ENCODE results near the gene ADCY1. TPM values are rescaled to one million over a fixed set of nuclear protein-coding genes. Genes with fewer than 3 reads are reported as not detected.

ADCY1 gene
- total RNA-seq, 1 donor from 2014 or later, result 0.05 TPM

DNA sequence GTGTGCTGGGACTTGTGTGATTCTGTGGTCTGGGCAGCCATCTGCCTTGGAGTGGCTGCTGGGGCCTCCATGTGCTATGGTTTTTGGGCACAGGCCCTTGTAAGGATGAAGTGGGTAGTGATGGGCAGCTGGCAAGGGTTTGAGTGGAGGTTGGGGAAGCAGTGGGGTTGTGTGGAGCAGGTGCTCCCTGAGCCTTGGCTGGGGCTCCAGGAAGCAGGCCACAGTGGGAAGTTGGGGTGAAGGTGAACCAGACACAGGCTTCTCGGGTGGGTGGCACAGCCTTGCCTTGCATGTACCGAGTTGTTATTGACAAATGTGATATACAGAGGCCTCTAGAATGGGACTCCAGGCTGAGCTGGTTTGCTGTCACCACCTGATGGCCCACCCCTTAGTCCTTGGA lies 82.3 kb downstream of the ADCY1 start:
- DNase-seq (ENCODE audit: extremely low spot score, unreplicated experiment), result peak; percentile 72
- Mint-ChIP-seq H3K4me3 (ENCODE audit: unreplicated experiment) (no peak overlapping the region), H3K9me3 (ENCODE audit: unreplicated experiment) (no peaks in the 10 kb centered on the region), H3K27ac (ENCODE audit: unreplicated experiment) (no peak overlapping the region), H3K36me3 (ENCODE audit: unreplicated experiment) (no peaks in the 10 kb centered on the region), H3K27me3 (ENCODE audit: unreplicated experiment) (no peaks in the 10 kb centered on the region), H3K4me1 (ENCODE audit: unreplicated experiment) (no peaks in the 10 kb centered on the region)
- no peak for TF ChIP-seq CTCF (IDR thresholded peaks at IDR 0.05)

- H3K36me3 Mint-ChIP-seq (ENCODE audit: unreplicated experiment), result no peaks in the 10 kb centered on the region
- H3K4me1 Mint-ChIP-seq (ENCODE audit: unreplicated experiment), result no peaks in the 10 kb centered on the region
- H3K4me3 Mint-ChIP-seq (ENCODE audit: unreplicated experiment), result no peak overlapping the region
- peak; percentile 73 for DNase-seq (ENCODE audit: extremely low spot score, unreplicated experiment)
- TF ChIP-seq CTCF (IDR thresholded peaks at IDR 0.05), result no peak
- no peaks in the 10 kb centered on the region for H3K27me3 Mint-ChIP-seq (ENCODE audit: unreplicated experiment)
- no peak overlapping the region for H3K27ac Mint-ChIP-seq (ENCODE audit: unreplicated experiment)
- no peaks in the 10 kb centered on the region for H3K9me3 Mint-ChIP-seq (ENCODE audit: unreplicated experiment)
Observed at GRCh38 chr7:45657136-45657889, 83.1 kb downstream of the ADCY1 start.

- no peaks in the 10 kb centered on the region for H3K4me1 Mint-ChIP-seq (ENCODE audit: unreplicated experiment)
- peak; percentile 80 for DNase-seq (ENCODE audit: extremely low spot score, unreplicated experiment)
- H3K27me3 Mint-ChIP-seq (ENCODE audit: unreplicated experiment), result no peaks in the 10 kb centered on the region
- H3K9me3 Mint-ChIP-seq (ENCODE audit: unreplicated experiment), result no peaks in the 10 kb centered on the region
- TF ChIP-seq CTCF (IDR thresholded peaks at IDR 0.05), result no peak
- H3K36me3 Mint-ChIP-seq (ENCODE audit: unreplicated experiment), result no peaks in the 10 kb centered on the region
- H3K4me3 Mint-ChIP-seq (ENCODE audit: unreplicated experiment), result no peak overlapping the region
- no peak overlapping the region for H3K27ac Mint-ChIP-seq (ENCODE audit: unreplicated experiment)
Observed at GRCh38 chr7:45657890-45658715, 83.9 kb downstream of the ADCY1 start.

GRCh38 chr7:45658716-45659495 lies 84.7 kb downstream of the ADCY1 start:
- Mint-ChIP-seq H3K4me3 (ENCODE audit: unreplicated experiment) (no peak overlapping the region), H3K36me3 (ENCODE audit: unreplicated experiment) (no peaks in the 10 kb centered on the region), H3K27ac (ENCODE audit: unreplicated experiment) (no peak overlapping the region), H3K27me3 (ENCODE audit: unreplicated experiment) (no peaks in the 10 kb centered on the region), H3K9me3 (ENCODE audit: unreplicated experiment) (no peaks in the 10 kb centered on the region), H3K4me1 (ENCODE audit: unreplicated experiment) (no peaks in the 10 kb centered on the region)
- no peak for TF ChIP-seq CTCF (IDR thresholded peaks at IDR 0.05)
- DNase-seq (ENCODE audit: extremely low spot score, unreplicated experiment), result peak; percentile 77

Measured in osteocyte (in vitro differentiated cells).